Measurements from ENCODE around the gene MFAP4. TPM values are rescaled to one million over a fixed set of nuclear protein-coding genes. Genes with fewer than 3 reads are reported as not detected.

Gene MFAP4
- total RNA-seq, 1 donor from 2014 or later: 205 TPM

DNA sequence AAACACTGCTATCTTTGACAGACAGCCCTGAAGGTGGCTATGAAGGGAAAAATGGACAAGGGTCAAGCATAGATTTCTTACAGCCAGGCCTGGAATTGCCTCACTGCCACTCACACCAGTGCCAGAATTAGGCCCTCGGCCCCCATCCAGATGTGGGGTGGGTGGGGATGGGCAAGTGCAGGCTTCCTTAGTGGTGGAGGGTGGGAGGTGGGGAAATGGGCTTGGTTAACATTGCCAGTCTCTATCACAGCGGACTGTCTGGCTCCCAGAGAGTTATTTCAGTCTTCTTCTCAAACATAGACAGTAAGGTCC is 49.3 kb downstream of the MFAP4 start:
- no peak overlapping the region for H3K27ac ChIP-seq
- H3K9me3 ChIP-seq: no peaks in the 10 kb centered on the region
- no peak for DNase-seq (ENCODE audit: extremely low spot score in 2 of 2)
- H3K27me3 ChIP-seq: no peaks in the 10 kb centered on the region
- H3K4me1 ChIP-seq: peaks cover 31% of the 10 kb centered on the region
- intact Hi-C loops (cut with DNase I): no loop called here
- no peaks in the 10 kb centered on the region for H3K36me3 ChIP-seq
- no peak for TF ChIP-seq CTCF (IDR thresholded peaks at IDR 0.05)
- TF ChIP-seq POLR2A (IDR thresholded peaks at IDR 0.05): no peak
- TF ChIP-seq POLR2AphosphoS5 (IDR thresholded peaks at IDR 0.05; ENCODE audit: insufficient read depth in 1 of 2, low read depth in 1 of 2): no peak
- H3K4me3 ChIP-seq: no peak overlapping the region

DNA sequence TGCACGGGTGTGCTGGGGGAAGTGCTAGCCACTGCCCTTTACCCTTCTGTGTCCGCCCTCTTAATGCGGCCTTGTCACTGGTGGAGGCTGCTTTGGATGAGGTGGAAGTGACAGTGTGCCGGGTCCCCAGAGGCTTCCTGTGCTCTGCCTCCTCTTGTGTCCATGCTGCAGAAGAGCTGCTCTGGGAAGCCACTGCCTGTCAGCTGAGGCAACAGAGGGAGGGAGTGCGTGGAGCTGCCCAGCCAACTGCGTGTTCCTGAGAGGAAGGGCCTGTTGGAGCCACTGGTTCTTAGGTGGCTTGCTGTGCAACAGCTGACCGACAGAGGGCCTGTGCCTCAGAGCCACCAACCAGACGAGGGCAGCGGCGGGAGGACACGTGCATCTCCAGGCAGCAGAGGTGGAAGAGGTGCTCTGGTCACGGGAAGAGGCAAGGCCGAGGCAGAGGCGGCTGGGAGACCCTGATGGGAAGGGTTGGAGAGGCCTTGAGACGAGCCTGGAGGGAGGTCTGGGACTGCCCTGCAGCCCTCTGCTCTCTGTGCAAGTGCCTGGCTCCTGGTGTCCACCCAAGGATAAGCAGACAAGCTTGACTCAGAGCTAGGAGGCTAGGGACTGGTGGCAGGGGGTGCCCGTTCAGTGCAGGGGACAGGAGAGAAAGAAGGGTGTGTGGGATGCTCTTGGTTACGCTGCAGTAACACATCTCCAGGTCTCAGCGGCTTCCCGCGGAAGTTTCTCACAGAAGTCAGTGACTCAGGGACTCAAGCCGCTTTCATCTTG is 49.9 kb downstream of the MFAP4 start:
- TF ChIP-seq POLR2A (IDR thresholded peaks at IDR 0.05) (no peak), CTCF (IDR thresholded peaks at IDR 0.05) (peak in 2 of 3 experiments; percentile 31 to 33)
- intact Hi-C loops (cut with DNase I): no loop called here
- no peaks in the 10 kb centered on the region for H3K9me3 ChIP-seq
- no peaks in the 10 kb centered on the region for H3K36me3 ChIP-seq
- H3K27me3 ChIP-seq: no peaks in the 10 kb centered on the region
- no peak overlapping the region for H3K4me3 ChIP-seq
- H3K4me1 ChIP-seq: peaks cover 26% of the 10 kb centered on the region
- no peak overlapping the region for H3K27ac ChIP-seq
- no peak for DNase-seq (ENCODE audit: extremely low spot score in 2 of 2)

GRCh38 chr17:19335951-19336631 is 50.9 kb downstream of the MFAP4 start:
- H3K4me1 ChIP-seq: peaks cover 18% of the 10 kb centered on the region
- no peaks in the 10 kb centered on the region for H3K9me3 ChIP-seq
- no peak for DNase-seq (ENCODE audit: extremely low spot score in 2 of 2)
- no peak overlapping the region for H3K27ac ChIP-seq
- intact Hi-C loops (cut with DNase I): no loop called here
- no peaks in the 10 kb centered on the region for H3K36me3 ChIP-seq
- H3K4me3 ChIP-seq: no peak overlapping the region
- TF ChIP-seq POLR2A (IDR thresholded peaks at IDR 0.05): no peak
- peak in 1 of 2 donors; percentile 6 for TF ChIP-seq POLR2AphosphoS5 (IDR thresholded peaks at IDR 0.05; ENCODE audit: insufficient read depth in 1 of 2, low read depth in 1 of 2)
- no peaks in the 10 kb centered on the region for H3K27me3 ChIP-seq

GRCh38 chr17:19334331-19334730 is 52.7 kb downstream of the MFAP4 start:
- H3K4me1 ChIP-seq: peaks cover 18% of the 10 kb centered on the region
- no peak for DNase-seq (ENCODE audit: extremely low spot score in 2 of 2)
- H3K36me3 ChIP-seq: no peaks in the 10 kb centered on the region
- H3K27ac ChIP-seq: no peak overlapping the region
- H3K4me3 ChIP-seq: no peak overlapping the region
- H3K27me3 ChIP-seq: no peaks in the 10 kb centered on the region
- intact Hi-C loops (cut with DNase I): no loop called here
- TF ChIP-seq CTCF (IDR thresholded peaks at IDR 0.05) (no peak), POLR2AphosphoS5 (IDR thresholded peaks at IDR 0.05; ENCODE audit: insufficient read depth in 1 of 2, low read depth in 1 of 2) (no peak), POLR2A (IDR thresholded peaks at IDR 0.05) (no peak)
- no peaks in the 10 kb centered on the region for H3K9me3 ChIP-seq

DNA sequence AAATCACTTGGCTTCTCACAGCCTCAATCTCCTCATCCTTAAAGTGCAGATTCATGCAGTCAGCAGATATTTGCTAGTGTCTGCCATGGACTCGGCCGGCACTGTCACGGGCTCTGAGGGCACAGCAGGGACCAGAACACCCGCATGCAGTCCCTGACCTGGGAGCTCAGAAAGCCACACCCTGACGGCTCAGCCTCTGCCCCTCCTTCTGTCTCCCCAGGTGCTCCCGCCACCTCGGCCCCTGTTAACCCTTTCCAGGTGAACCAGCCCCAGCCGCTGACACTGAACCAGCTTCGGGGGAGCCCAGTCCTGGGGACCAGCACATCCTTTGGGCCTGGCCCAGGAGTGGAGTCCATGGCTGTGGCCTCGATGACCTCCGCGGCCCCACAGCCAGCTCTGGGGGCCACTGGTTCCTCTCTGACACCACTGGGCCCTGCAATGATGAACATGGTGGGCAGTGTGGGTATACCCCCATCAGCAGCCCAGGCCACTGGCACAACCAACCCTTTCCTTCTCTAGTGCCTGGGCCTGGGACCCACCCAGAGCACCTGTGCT is 53.2 kb downstream of the MFAP4 start:
- no peaks in the 10 kb centered on the region for H3K27me3 ChIP-seq
- no peak for DNase-seq (ENCODE audit: extremely low spot score in 2 of 2)
- no peak for TF ChIP-seq CTCF (IDR thresholded peaks at IDR 0.05)
- no peak for TF ChIP-seq POLR2AphosphoS5 (IDR thresholded peaks at IDR 0.05; ENCODE audit: insufficient read depth in 1 of 2, low read depth in 1 of 2)
- TF ChIP-seq POLR2A (IDR thresholded peaks at IDR 0.05): no peak
- H3K9me3 ChIP-seq: no peaks in the 10 kb centered on the region
- intact Hi-C loops (cut with DNase I): no loop called here
- H3K27ac ChIP-seq: no peak overlapping the region
- no peaks in the 10 kb centered on the region for H3K36me3 ChIP-seq
- H3K4me1 ChIP-seq: peaks cover 18% of the 10 kb centered on the region
- H3K4me3 ChIP-seq: no peak overlapping the region

MicroRNA genes within 50 kb of the gene (microRNA counts, 767-probe panel; counts per million panel counts)
- 238 to 3,411 counts per million in 2 donors for microRNA hsa-miR-1180

Small RNAs within 50 kb of the gene (microRNA-seq; reads per million reads assigned to microRNA genes)
- gene MIR1180 (ENCODE audit: borderline number of aligned reads, borderline replicate concordance): 241 reads per million, percentile 63 among the genes with 10 or more reads in this experiment

Small RNAs within 50 kb of the gene (small RNA-seq; reads per million reads assigned to genes)
- gene MIR1180 (5.2 reads per million, percentile 87 among the genes with 10 or more reads in this experiment), gene RF00537 (not detected)

Other genes with a start within 250 kb of the MFAP4 start
- gene EPN2, start 149.8 kb downstream of the MFAP4 start, total RNA-seq: 65.6 TPM
- gene B9D1, start 24.5 kb downstream of the MFAP4 start, total RNA-seq: 50.6 TPM
- 77.3 TPM for gene MAPK7, start 8.7 kb downstream of the MFAP4 start, total RNA-seq
- 1.5 TPM for gene RNF112, start 24.0 kb upstream of the MFAP4 start, total RNA-seq
- gene SLC47A1, start 146.7 kb upstream of the MFAP4 start, total RNA-seq: 29.7 TPM

All from vagina (tissue), 2 donors.